Activated CD8-positive, alpha-beta memory T cell treated with anti-CD3 and anti-CD28 coated beads, Interleukin-2, amount 50 U/mL, for 1 hour (primary cell): ENCODE measurements around the gene URM1.

Experiments
- DNase-seq: peaks from one replicate; pipeline ENCODE4 v3.0.0-alpha.2; 2020; ENCODE audit errors: extremely low read depth

The URM1 gene

DNA sequence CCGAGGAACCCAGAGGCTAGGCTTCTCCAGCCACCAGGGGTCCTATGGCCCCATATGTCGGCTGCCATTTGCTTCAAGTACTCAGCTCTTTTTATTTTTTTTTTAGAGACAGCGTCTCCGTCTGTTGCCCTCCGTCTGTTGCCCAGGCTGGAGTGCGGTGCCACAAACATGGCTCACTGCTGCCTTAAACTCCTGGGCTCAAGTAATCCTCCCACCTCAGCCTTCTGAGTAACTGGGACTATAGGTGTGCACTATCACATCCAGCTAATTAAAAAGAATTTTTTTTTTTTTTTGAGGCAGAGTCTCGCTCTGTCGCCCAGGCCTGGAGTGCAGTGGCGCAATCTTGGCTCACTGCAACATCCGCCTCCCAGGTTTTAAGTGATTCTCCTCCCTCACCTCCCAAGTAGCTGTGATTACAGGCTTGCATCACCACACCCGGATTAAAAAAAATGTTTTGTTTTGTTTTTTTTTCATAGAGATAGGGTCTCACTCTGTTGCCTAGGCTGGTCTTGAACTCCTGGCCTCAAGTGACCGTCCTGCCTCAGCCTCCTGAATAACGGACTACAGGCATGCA lies 58.4 kb downstream of the URM1 start:
- no peak for DNase-seq

DNA sequence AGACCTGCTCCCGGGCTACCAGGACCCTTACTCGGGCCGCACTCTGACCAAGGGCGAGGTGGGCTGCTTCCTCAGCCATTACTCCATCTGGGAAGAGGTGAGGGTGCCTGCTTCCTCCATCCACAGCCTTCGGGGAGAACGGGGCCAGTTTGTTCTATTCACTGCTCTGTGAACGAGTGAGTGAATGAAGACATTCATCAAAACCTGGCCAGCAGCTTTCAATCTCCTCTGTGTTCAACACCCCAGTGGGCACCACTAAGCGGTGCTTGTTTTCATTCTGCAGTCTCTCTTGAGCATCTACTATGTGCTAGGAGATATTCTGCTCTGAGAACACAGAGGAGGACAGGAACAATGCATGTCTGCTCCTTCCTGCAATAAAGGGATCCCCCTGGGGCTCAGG lies 60.0 kb downstream of the URM1 start:
- DNase-seq: no peak

DNA sequence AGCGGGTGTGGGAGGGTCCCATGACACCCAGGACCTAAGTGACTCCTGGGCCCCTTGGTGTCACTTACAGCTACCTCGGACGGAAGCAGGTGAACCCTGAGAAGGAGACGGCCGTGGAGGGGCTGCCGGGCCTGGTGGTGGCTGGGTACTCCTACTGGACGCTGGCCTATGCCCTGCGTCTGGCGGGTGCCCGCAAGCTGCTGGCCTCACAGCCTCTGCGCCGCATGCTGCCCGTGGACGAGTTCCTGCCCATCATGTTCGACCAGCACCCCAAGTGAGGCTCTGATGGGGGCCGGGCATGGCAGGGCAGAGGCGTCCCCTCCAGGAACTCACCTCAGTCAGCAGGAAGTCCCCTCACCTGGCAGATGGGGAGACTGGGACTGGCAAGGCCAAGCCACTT lies 63.2 kb downstream of the URM1 start:
- DNase-seq: no peak

DNA sequence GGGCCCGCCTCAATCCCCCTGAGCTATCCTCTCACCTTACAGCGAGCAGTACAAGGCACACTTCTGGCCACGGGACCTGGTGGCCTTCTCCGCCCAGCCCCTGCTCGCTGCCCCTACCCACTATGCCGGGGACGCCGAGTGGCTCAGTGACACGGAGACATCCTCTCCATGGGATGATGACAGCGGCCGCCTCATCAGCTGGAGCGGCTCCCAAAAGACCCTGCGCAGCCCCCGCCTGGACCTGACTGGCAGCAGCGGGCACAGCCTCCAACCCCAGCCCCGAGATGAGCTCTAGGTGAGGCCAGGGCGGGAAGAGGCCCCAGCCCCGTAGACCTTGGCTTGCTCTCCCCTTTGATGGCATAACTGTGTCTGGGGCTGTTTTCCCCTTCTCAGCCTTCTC lies 64.4 kb downstream of the URM1 start:
- DNase-seq: no peak

DNA sequence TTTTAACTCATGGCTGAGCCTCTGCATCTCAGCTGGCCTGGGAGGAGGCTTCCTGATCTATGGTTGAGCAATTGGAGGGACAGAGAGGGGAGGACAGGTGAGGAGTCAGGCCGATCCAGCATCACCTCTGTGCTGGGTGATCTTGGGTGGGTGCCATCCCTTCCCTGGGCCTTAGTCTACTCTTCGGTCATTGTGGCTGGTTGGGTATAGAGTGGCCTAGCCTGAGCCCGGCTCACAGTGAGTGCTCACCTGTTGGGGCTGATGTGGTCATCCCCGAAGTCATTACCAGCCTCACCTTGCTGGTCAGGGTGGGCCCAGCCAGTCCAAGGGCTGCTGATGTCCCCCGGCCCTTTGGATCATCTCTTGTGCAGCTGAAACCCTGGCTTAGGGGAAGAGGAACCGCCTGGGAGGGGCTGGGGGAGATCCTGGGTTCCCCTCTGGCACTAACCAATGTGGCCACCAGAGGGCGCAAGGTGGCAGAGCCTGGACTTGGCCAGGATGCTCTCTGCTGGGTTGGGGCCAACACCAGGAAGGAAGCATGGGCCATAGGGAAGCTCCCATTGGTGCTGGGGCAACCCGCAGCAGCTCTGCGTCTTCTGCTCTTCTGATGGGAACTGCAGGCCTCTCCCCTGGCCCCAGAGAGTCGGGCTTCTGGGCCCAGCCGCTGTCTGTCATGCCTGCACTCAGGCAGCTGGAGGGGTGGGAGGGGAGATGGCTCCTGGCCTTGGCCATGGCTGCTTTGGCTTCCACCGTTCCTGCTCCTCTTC lies 67.4 kb downstream of the URM1 start:
- DNase-seq: peak; percentile 49

DNA sequence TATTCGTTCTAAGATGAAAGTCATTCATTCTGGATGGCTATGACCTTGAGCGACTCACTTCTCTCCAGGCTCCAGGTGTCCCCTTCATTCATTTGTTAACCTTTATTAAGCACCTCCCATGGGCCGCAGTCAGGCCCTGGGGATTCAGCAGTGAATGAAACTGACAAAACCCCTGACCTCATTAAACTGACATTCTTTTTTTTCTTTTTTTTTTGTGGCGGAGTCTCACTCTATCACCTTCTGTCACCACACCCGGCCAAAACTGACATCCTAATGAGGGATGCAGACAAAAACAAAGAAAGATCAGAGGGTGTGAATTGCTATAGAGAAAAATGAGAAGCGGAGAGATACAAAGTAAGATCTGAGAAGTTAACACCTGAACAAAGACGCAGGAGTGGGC lies 68.1 kb downstream of the URM1 start:
- no peak for DNase-seq
